HFFc6 (cell line): ENCODE measurements around the gene CA7. TPM values are rescaled to one million over a fixed set of nuclear protein-coding genes. Genes with fewer than 3 reads are reported as not detected.

ENCODE experiments used
- DNase-seq: peaks from one replicate; pipeline ENCODE4 v3.0.0-alpha.2; 2018
- H3K27ac Mint-ChIP-seq: 2 replicates; pipeline ENCODE4 v1.8.0; 2020; ENCODE audit warnings: mild to moderate bottlenecking, mixed read lengths
- H3K27me3 Mint-ChIP-seq: 2 replicates; pipeline ENCODE4 v1.8.0; 2021; ENCODE audit warnings: mild to moderate bottlenecking, moderate library complexity, mixed read lengths; ENCODE audit not compliant: insufficient read depth
- H3K36me3 Mint-ChIP-seq: 2 replicates; pipeline ENCODE4 v1.8.0; 2021; ENCODE audit warnings: low read depth, mixed read lengths
- H3K4me1 Mint-ChIP-seq: 2 replicates; pipeline ENCODE4 v1.8.0; 2020; ENCODE audit warnings: low read depth, mixed read lengths
- H3K4me3 Mint-ChIP-seq: 2 replicates; pipeline ENCODE4 v1.8.0; 2020; ENCODE audit warnings: mild to moderate bottlenecking, moderate library complexity, mixed read lengths
- H3K9me3 Mint-ChIP-seq: 2 replicates; pipeline ENCODE4 v1.8.0; 2020; ENCODE audit warnings: mild to moderate bottlenecking, mixed read lengths
- CTCF ChIP-seq: fragments of 200-600 bp; sonication (generic); IDR thresholded peaks from 2 replicates; pipeline ENCODE4 v1.5.0; 2021; ENCODE audit warnings: antibody characterized with exemption, mild to moderate bottlenecking
- total RNA-seq, 6 experiments: library from RNA; stranded (reverse); fragmentation: NEBNext Ultra II Directional; extraction: Animal tissue kit (Norgen Biotek cat#: 25700); gene quantifications; 2 replicates in 1 of 6; 3 replicates in 5 of 6; pipeline ENCODE4 v1.2.3, GENCODE V29; 2021

The CA7 gene
- total RNA-seq, 6 experiments from 2014 or later, result not detected

GRCh38 chr16:66898207-66898606, 54.0 kb downstream of the CA7 start:
- H3K4me1 Mint-ChIP-seq, result peaks cover 58% of the 10 kb centered on the region
- DNase-seq, result peak; percentile 69
- H3K36me3 Mint-ChIP-seq, result no peaks in the 10 kb centered on the region
- TF ChIP-seq CTCF, result no peak
- H3K27ac Mint-ChIP-seq, result no peak overlapping the region
- peaks cover 4% of the 10 kb centered on the region for H3K27me3 Mint-ChIP-seq
- H3K9me3 Mint-ChIP-seq, result no peaks in the 10 kb centered on the region
- no peak overlapping the region for H3K4me3 Mint-ChIP-seq

DNA sequence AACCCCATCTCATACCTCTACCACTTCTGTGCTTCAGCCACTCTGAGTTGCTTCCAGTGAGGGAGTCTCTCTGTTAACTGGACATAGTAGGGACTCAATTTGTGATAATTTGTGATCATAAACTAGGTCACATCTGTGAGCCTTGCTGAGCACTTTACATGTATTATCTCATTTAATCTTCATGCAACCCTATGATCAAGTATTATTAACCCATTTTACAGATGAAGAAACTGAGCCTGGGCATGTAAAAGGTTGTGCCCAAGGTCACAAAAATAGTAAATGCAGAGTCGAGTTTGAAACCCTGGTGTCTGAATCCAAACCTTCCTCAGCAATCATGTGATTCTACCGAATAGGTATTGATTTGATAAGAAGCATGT, 54.7 kb downstream of the CA7 start:
- H3K36me3 Mint-ChIP-seq, result no peaks in the 10 kb centered on the region
- no peak for DNase-seq
- H3K4me1 Mint-ChIP-seq, result peaks cover 58% of the 10 kb centered on the region
- no peak overlapping the region for H3K4me3 Mint-ChIP-seq
- TF ChIP-seq CTCF, result no peak
- peaks cover 4% of the 10 kb centered on the region for H3K27me3 Mint-ChIP-seq
- no peaks in the 10 kb centered on the region for H3K9me3 Mint-ChIP-seq
- H3K27ac Mint-ChIP-seq, result peak overlapping the region; percentile 48; the same call in 1 of the 2 replicates

DNA sequence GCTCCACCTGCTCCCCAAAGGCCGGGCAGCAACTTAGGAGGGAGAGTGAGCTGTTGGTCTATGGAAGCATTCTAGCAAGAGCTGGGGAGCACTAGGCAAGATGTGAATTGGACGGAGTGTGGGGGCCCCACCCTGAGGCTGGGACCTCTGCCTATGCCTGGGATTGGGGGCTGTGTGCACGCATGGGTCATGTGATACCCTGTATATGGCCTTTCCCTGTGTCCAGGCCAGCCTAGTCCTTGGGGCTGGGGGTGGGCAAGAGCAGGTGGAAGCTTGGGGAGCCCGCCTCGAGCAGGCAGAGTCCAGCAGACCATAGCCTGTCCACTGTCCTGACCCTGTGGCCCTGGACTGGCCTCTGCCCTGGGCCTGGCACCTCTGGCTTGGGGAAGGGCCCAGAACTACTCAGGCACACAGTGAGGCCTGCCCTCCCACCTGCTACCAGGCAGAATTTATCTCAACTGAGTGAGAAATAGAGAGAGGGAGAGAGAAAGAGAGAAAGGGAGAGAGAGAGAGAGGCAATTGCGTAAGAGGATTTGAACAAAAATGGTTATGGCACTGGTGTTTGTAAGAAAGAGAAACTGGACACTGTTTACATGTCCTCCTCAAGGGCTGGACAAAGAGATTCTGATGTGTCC, 55.2 kb downstream of the CA7 start:
- peaks cover 4% of the 10 kb centered on the region for H3K27me3 Mint-ChIP-seq
- DNase-seq, result peak; percentile 53
- H3K9me3 Mint-ChIP-seq, result no peaks in the 10 kb centered on the region
- H3K36me3 Mint-ChIP-seq, result no peaks in the 10 kb centered on the region
- TF ChIP-seq CTCF, result no peak
- H3K4me3 Mint-ChIP-seq, result peak overlapping the region; percentile 40
- peaks cover 56% of the 10 kb centered on the region for H3K4me1 Mint-ChIP-seq
- peak overlapping the region; percentile 72 for H3K27ac Mint-ChIP-seq

DNA sequence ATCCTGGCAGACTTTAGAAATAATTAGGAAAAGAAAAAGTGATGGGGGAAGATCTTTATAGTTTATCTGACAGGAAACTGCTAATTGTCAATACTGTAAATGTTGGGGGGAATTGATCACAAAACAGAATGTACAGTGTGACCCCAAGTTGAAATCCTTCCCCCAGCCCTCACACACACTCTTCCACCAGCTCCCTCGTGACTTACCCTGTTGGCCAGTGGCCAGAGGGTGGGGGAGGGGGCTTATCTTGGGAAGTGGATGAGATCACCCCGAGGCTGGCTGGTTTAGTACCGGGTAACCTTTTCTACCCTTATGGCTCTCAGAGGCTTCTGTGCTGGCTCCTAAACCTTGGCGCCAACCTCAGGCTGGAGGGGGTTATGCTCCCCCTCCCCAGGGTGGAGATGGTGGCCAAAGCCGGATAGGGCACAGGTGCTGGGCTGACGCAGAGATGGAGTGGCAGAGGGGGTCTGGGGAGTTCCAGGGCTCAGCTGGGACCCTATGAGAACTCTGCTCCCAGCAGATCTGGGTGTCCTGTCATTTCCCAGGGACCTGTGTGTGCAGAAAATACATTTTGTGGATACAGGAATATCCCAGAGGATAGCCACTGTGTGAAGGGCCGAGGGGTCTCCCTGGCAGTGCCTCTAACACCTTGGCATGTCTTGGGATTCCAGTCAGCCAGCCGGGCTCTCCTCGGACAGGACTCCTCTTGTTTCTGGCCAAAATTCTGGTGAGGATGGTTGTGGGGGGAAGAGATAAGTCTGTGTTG, 55.9 kb downstream of the CA7 start:
- Mint-ChIP-seq H3K27ac (peak overlapping the region; percentile 72), H3K9me3 (no peaks in the 10 kb centered on the region), H3K4me3 (peak overlapping the region; percentile 40), H3K4me1 (peaks cover 56% of the 10 kb centered on the region), H3K36me3 (no peaks in the 10 kb centered on the region), H3K27me3 (peaks cover 4% of the 10 kb centered on the region)
- DNase-seq, result peak; percentile 60
- no peak for TF ChIP-seq CTCF

- Mint-ChIP-seq H3K27me3 (peaks cover 5% of the 10 kb centered on the region), H3K4me1 (peaks cover 54% of the 10 kb centered on the region), H3K4me3 (peak overlapping the region; percentile 13; the same call in 1 of the 2 replicates), H3K9me3 (no peaks in the 10 kb centered on the region), H3K27ac (peak overlapping the region; percentile 40; the same call in 1 of the 2 replicates), H3K36me3 (no peaks in the 10 kb centered on the region)
- no peak for DNase-seq
- TF ChIP-seq CTCF, result no peak
Measured at GRCh38 chr16:66900721-66901441, 56.7 kb downstream of the CA7 start.
